Glomerular visceral epithelial cell (primary cell): ENCODE data around the gene SUV39H1.
A peak's percentile ranks its signal among the peaks of the same experiment; 100 is the strongest.
"Not testable (repeated sequence)": the region's sequence is repeated elsewhere in the genome, so short reads cannot be mapped to it uniquely, and the experiment has no call there.

Experiments
- DNase-seq: peaks from one replicate; pipeline ENCODE4 v3.0.0-alpha.2; 2016; ENCODE audit errors: extremely low spot score

SUV39H1 gene

GRCh38 chrX:48696301-48696908 lies at the start of gene SUV39H1:
Gene SUV39H1, plus strand, starts transcription at chrX:48696734. Its CDS starts 51 bp downstream, at chrX:48696785.
- DNase-seq: peak; percentile 87

GRCh38 chrX:48648336-48648751 lies 48.2 kb upstream of the SUV39H1 start:
- DNase-seq: peak; percentile 37

GRCh38 chrX:48649102-48649501 lies 47.4 kb upstream of the SUV39H1 start:
- no peak for DNase-seq

GRCh38 chrX:48652055-48652579 lies 44.4 kb upstream of the SUV39H1 start:
- not testable (repeated sequence) for DNase-seq

GRCh38 chrX:48654746-48655145 lies 41.8 kb upstream of the SUV39H1 start:
- DNase-seq: not testable (repeated sequence)

GRCh38 chrX:48659686-48660085 lies 36.8 kb upstream of the SUV39H1 start:
- not testable (repeated sequence) for DNase-seq

- no peak for DNase-seq
These were observed 33.3 kb upstream of the SUV39H1 start for GRCh38 chrX:48663241-48663640.

- no peak for DNase-seq
These were observed 32.4 kb upstream of the SUV39H1 start for GRCh38 chrX:48664156-48664555.

GRCh38 chrX:48665991-48666390 lies 30.5 kb upstream of the SUV39H1 start:
- no peak for DNase-seq

GRCh38 chrX:48666649-48667048 lies 29.9 kb upstream of the SUV39H1 start:
- DNase-seq: no peak

- no peak for DNase-seq
These were observed 29.0 kb upstream of the SUV39H1 start for GRCh38 chrX:48667509-48667908.

- not testable (repeated sequence) for DNase-seq
These were observed 28.3 kb upstream of the SUV39H1 start for GRCh38 chrX:48668187-48668586.

- DNase-seq: peak; percentile 92
These were observed 20.2 kb upstream of the SUV39H1 start for GRCh38 chrX:48676106-48676892.

GRCh38 chrX:48676893-48677270 lies 19.7 kb upstream of the SUV39H1 start:
- peak; percentile 2 for DNase-seq

- no peak for DNase-seq
These were observed 19.0 kb upstream of the SUV39H1 start for GRCh38 chrX:48677516-48677915.

- DNase-seq: not testable (repeated sequence)
These were observed 16.1 kb upstream of the SUV39H1 start for GRCh38 chrX:48680467-48680866.

GRCh38 chrX:48680925-48681324 lies 15.6 kb upstream of the SUV39H1 start:
- DNase-seq: not testable (repeated sequence)

GRCh38 chrX:48681539-48682183 lies 14.9 kb upstream of the SUV39H1 start:
- DNase-seq: no peak

GRCh38 chrX:48682795-48683194 lies 13.7 kb upstream of the SUV39H1 start:
- DNase-seq: not testable (repeated sequence)

GRCh38 chrX:48683411-48683982 lies 13.0 kb upstream of the SUV39H1 start, which contains the start of gene WAS:
Gene WAS, plus strand, starts transcription at chrX:48683799. Its CDS starts 55 bp downstream, at chrX:48683854.
- no peak for DNase-seq

- no peak for DNase-seq
These were observed 12.4 kb upstream of the SUV39H1 start for GRCh38 chrX:48684134-48684533.

GRCh38 chrX:48685416-48685815 lies 11.1 kb upstream of the SUV39H1 start:
- no peak for DNase-seq
